ENCODE measurements around the gene HAUS1.
"Not testable (repeated sequence)": the region's sequence is repeated elsewhere in the genome, so short reads cannot be mapped to it uniquely, and the experiment has no call there.

HAUS1 gene

GRCh38 chr18:46163941-46164499 is 59.8 kb downstream of the HAUS1 start:
- no peaks in the 10 kb centered on the region for H3K36me3 ChIP-seq (ENCODE audit: control insufficient read depth, insufficient read depth, low read length)
- H3K27ac ChIP-seq (ENCODE audit: insufficient read depth, low read length, poor library complexity, severe bottlenecking) = no peak overlapping the region
- no peaks in the 10 kb centered on the region for H3K27me3 ChIP-seq (replicated peaks; ENCODE audit: control insufficient read depth, insufficient read depth, low read length, poor library complexity, severe bottlenecking)
- H3K4me3 ChIP-seq (ENCODE audit: insufficient read depth, low read depth, low read length, poor library complexity, severe bottlenecking) = no peak overlapping the region
- DNase-seq = no peak
- H3K9me3 ChIP-seq (ENCODE audit: control insufficient read depth, low read length) = no peaks in the 10 kb centered on the region
- H3K4me1 ChIP-seq (ENCODE audit: control insufficient read depth, insufficient read depth, low read length, poor library complexity, severe bottlenecking) = peaks cover 15% of the 10 kb centered on the region

DNA sequence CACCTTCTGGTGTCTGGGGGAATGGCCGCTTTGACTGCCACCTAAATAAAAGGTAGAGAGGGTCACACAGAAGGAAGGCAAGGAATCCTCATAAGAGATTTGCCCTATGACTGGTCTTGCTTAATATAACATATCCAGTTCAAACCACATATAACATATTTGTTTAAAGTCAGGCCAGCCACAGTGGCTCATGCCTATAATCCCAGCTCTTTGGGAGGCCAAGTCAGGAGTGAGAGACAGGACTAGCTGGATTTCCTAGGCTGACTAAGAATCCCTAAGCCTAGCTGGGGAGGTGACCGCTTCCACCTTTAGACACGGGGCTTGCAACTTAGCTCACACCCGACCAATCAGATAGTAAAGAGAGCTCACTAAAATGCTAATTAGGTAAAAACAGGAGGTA is 60.3 kb downstream of the HAUS1 start:
- not testable (repeated sequence) for H3K36me3 ChIP-seq (ENCODE audit: control insufficient read depth, insufficient read depth, low read length); DNase-seq; H3K9me3 ChIP-seq (ENCODE audit: control insufficient read depth, low read length); H3K27me3 ChIP-seq (replicated peaks; ENCODE audit: control insufficient read depth, insufficient read depth, low read length, poor library complexity, severe bottlenecking); H3K4me3 ChIP-seq (ENCODE audit: insufficient read depth, low read depth, low read length, poor library complexity, severe bottlenecking); H3K27ac ChIP-seq (ENCODE audit: insufficient read depth, low read length, poor library complexity, severe bottlenecking)
- peaks cover 15% of the 10 kb centered on the region for H3K4me1 ChIP-seq (ENCODE audit: control insufficient read depth, insufficient read depth, low read length, poor library complexity, severe bottlenecking)

DNA sequence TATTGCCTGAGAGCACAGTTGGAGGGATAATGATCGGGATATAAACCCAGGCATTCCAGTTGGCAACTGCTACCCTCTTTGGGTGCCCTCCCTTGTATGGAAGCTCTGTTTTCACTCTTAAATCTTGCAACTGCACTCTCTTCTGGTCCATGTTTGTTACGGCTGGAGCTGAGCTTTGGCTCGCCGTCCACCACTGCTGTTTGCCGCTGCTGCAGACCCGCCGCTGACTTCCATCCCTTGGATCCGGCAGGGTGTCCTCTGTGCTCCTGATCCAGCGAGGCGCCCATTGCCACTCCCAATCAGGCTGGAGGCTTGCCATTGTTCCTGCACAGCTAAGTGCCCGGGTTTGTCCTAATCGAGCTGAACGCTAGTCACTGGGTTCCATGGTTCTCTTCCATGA is 60.7 kb downstream of the HAUS1 start:
- no peaks in the 10 kb centered on the region for H3K27me3 ChIP-seq (replicated peaks; ENCODE audit: control insufficient read depth, insufficient read depth, low read length, poor library complexity, severe bottlenecking)
- H3K9me3 ChIP-seq (ENCODE audit: control insufficient read depth, low read length) = no peaks in the 10 kb centered on the region
- DNase-seq = no peak
- no peak overlapping the region for H3K27ac ChIP-seq (ENCODE audit: insufficient read depth, low read length, poor library complexity, severe bottlenecking)
- H3K36me3 ChIP-seq (ENCODE audit: control insufficient read depth, insufficient read depth, low read length) = no peaks in the 10 kb centered on the region
- no peak overlapping the region for H3K4me3 ChIP-seq (ENCODE audit: insufficient read depth, low read depth, low read length, poor library complexity, severe bottlenecking)
- H3K4me1 ChIP-seq (ENCODE audit: control insufficient read depth, insufficient read depth, low read length, poor library complexity, severe bottlenecking) = peaks cover 12% of the 10 kb centered on the region

GRCh38 chr18:46166261-46166970 is 62.2 kb downstream of the HAUS1 start:
- DNase-seq = no peak
- H3K27me3 ChIP-seq (replicated peaks; ENCODE audit: control insufficient read depth, insufficient read depth, low read length, poor library complexity, severe bottlenecking) = no peaks in the 10 kb centered on the region
- H3K4me1 ChIP-seq (ENCODE audit: control insufficient read depth, insufficient read depth, low read length, poor library complexity, severe bottlenecking) = peaks cover 3% of the 10 kb centered on the region
- H3K27ac ChIP-seq (ENCODE audit: insufficient read depth, low read length, poor library complexity, severe bottlenecking) = no peak overlapping the region
- no peaks in the 10 kb centered on the region for H3K9me3 ChIP-seq (ENCODE audit: control insufficient read depth, low read length)
- no peaks in the 10 kb centered on the region for H3K36me3 ChIP-seq (ENCODE audit: control insufficient read depth, insufficient read depth, low read length)
- H3K4me3 ChIP-seq (ENCODE audit: insufficient read depth, low read depth, low read length, poor library complexity, severe bottlenecking) = no peak overlapping the region

- H3K4me3 ChIP-seq (ENCODE audit: insufficient read depth, low read depth, low read length, poor library complexity, severe bottlenecking) = no peak overlapping the region
- H3K4me1 ChIP-seq (ENCODE audit: control insufficient read depth, insufficient read depth, low read length, poor library complexity, severe bottlenecking) = peaks cover 3% of the 10 kb centered on the region
- no peaks in the 10 kb centered on the region for H3K27me3 ChIP-seq (replicated peaks; ENCODE audit: control insufficient read depth, insufficient read depth, low read length, poor library complexity, severe bottlenecking)
- H3K36me3 ChIP-seq (ENCODE audit: control insufficient read depth, insufficient read depth, low read length) = no peaks in the 10 kb centered on the region
- DNase-seq = no peak
- no peaks in the 10 kb centered on the region for H3K9me3 ChIP-seq (ENCODE audit: control insufficient read depth, low read length)
- H3K27ac ChIP-seq (ENCODE audit: insufficient read depth, low read length, poor library complexity, severe bottlenecking) = no peak overlapping the region
These were observed 63.8 kb downstream of the HAUS1 start for GRCh38 chr18:46167971-46168370.

- no peaks in the 10 kb centered on the region for H3K27me3 ChIP-seq (replicated peaks; ENCODE audit: control insufficient read depth, insufficient read depth, low read length, poor library complexity, severe bottlenecking)
- H3K4me1 ChIP-seq (ENCODE audit: control insufficient read depth, insufficient read depth, low read length, poor library complexity, severe bottlenecking) = no peaks in the 10 kb centered on the region
- H3K4me3 ChIP-seq (ENCODE audit: insufficient read depth, low read depth, low read length, poor library complexity, severe bottlenecking) = no peak overlapping the region
- H3K9me3 ChIP-seq (ENCODE audit: control insufficient read depth, low read length) = no peaks in the 10 kb centered on the region
- H3K27ac ChIP-seq (ENCODE audit: insufficient read depth, low read length, poor library complexity, severe bottlenecking) = no peak overlapping the region
- DNase-seq = no peak
- H3K36me3 ChIP-seq (ENCODE audit: control insufficient read depth, insufficient read depth, low read length) = peaks cover 3% of the 10 kb centered on the region
These were observed 65.3 kb downstream of the HAUS1 start for GRCh38 chr18:46169464-46169941.

DNA sequence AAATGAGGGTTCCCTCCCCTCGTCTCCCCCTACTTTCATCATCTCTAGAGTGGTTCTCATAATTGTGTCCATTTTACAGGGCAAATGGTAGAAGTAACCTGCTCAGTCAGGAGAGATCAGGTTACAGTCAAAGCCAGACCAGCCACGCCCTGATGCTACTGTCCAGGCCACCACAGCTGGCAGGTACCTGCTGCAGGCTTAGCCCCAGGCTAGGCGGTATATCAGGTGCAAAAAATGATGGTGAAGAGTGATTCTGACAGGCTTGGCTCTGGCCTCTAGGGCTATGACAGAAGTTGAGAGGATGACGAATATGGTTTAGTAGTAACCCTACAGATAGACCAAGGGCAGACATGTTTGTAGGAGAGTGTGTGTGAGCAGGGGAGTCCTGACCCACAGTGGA is 67.1 kb downstream of the HAUS1 start:
- Histone ChIP-seq H3K27me3 (replicated peaks; ENCODE audit: control insufficient read depth, insufficient read depth, low read length, poor library complexity, severe bottlenecking) (no peaks in the 10 kb centered on the region), H3K4me1 (ENCODE audit: control insufficient read depth, insufficient read depth, low read length, poor library complexity, severe bottlenecking) (peaks cover 12% of the 10 kb centered on the region), H3K27ac (ENCODE audit: insufficient read depth, low read length, poor library complexity, severe bottlenecking) (no peak overlapping the region), H3K36me3 (ENCODE audit: control insufficient read depth, insufficient read depth, low read length) (peaks cover 3% of the 10 kb centered on the region), H3K4me3 (ENCODE audit: insufficient read depth, low read depth, low read length, poor library complexity, severe bottlenecking) (no peak overlapping the region), H3K9me3 (ENCODE audit: control insufficient read depth, low read length) (no peaks in the 10 kb centered on the region)
- no peak for DNase-seq

GRCh38 chr18:46173393-46174341 is 69.5 kb downstream of the HAUS1 start:
- Histone ChIP-seq H3K9me3 (ENCODE audit: control insufficient read depth, low read length) (no peaks in the 10 kb centered on the region), H3K4me3 (ENCODE audit: insufficient read depth, low read depth, low read length, poor library complexity, severe bottlenecking) (peak overlapping the region; percentile 100), H3K27me3 (replicated peaks; ENCODE audit: control insufficient read depth, insufficient read depth, low read length, poor library complexity, severe bottlenecking) (no peaks in the 10 kb centered on the region), H3K27ac (ENCODE audit: insufficient read depth, low read length, poor library complexity, severe bottlenecking) (peak overlapping the region; percentile 88), H3K4me1 (ENCODE audit: control insufficient read depth, insufficient read depth, low read length, poor library complexity, severe bottlenecking) (peaks cover 17% of the 10 kb centered on the region), H3K36me3 (ENCODE audit: control insufficient read depth, insufficient read depth, low read length) (peaks cover 3% of the 10 kb centered on the region)
- DNase-seq = peak; percentile 86 to 89 (median 86)

GRCh38 chr18:46174342-46175041 is 70.3 kb downstream of the HAUS1 start:
- H3K4me3 ChIP-seq (ENCODE audit: insufficient read depth, low read depth, low read length, poor library complexity, severe bottlenecking) = peak overlapping the region; percentile 100
- no peaks in the 10 kb centered on the region for H3K27me3 ChIP-seq (replicated peaks; ENCODE audit: control insufficient read depth, insufficient read depth, low read length, poor library complexity, severe bottlenecking)
- no peaks in the 10 kb centered on the region for H3K9me3 ChIP-seq (ENCODE audit: control insufficient read depth, low read length)
- peak in 2 of 3 donors; percentile 2 to 7 for DNase-seq
- peaks cover 17% of the 10 kb centered on the region for H3K4me1 ChIP-seq (ENCODE audit: control insufficient read depth, insufficient read depth, low read length, poor library complexity, severe bottlenecking)
- H3K27ac ChIP-seq (ENCODE audit: insufficient read depth, low read length, poor library complexity, severe bottlenecking) = peak overlapping the region; percentile 88
- peaks cover 3% of the 10 kb centered on the region for H3K36me3 ChIP-seq (ENCODE audit: control insufficient read depth, insufficient read depth, low read length)

Data from effector memory CD4-positive, alpha-beta T cell (primary cell).